K562 (cell line): Measurements from ENCODE around the gene PLCB4. TPM values are rescaled to one million over a fixed set of nuclear protein-coding genes. Genes with fewer than 3 reads are reported as not detected.

Experiments used
- ATAC-seq: fragments of 200-7000 bp; cut with Tn5 transposase; 3 replicates; pipeline ENCODE4 v1.9.1; 2020; ENCODE audit warnings: moderate library complexity
- BruUV-seq: library from RNA; stranded (reverse); fragments of 400-500 nt; replicated peaks from 2 replicates; lab custom pipeline; 2021; lab: Mats Ljungman, UMichigan
- CTCF ChIA-PET: fragments of 300-600 bp; formaldehyde crosslinking; extraction: SDS; loops from one replicate; lab custom pipeline; 2021; ENCODE audit warnings: low intra/inter-chr PET ratio; lab: Yijun Ruan, JAX
- POLR2A ChIA-PET: fragments of 300-600, 350-650 bp; sonication (Branson Sonifier 250); formaldehyde crosslinking; extraction: SDS; loops from one replicate; lab custom pipeline; 2021; ENCODE audit warnings: antibody characterized with exemption, inconsistent platforms; lab: Yijun Ruan, JAX
- DNase-seq, 4 experiments: peaks; one replicate each; pipeline versions ENCODE4 v3.0.0 to v3.0.0-alpha.2; 2011 to 2018; ENCODE audit warnings: low spot score in 3 of 4, mixed read lengths in 3 of 4; ENCODE audit errors: extremely low read depth in 1 of 4
- FAIRE-seq: peaks from 2 replicates; lab custom pipeline; 2011; peaks lifted over from hg19 to GRCh38; lab: Jason Lieb, UNC
- H2AFZ ChIP-seq: 2 replicates; pipeline ENCODE4 v1.6.0; 2011; ENCODE audit warnings: low read depth, low read length, control low read depth, inconsistent platforms
- H3K27ac ChIP-seq: fragments of 200-600 bp; 3 replicates; pipeline ENCODE4 v1.8.0; 2011; ENCODE audit warnings: low read depth, mild to moderate bottlenecking, control low read depth, inconsistent platforms, low read length, moderate library complexity, mixed read lengths; ENCODE audit errors: extremely low read depth
- H3K27me3 ChIP-seq, 2 experiments: fragments of 300-600 bp in 1 of 2; 2 replicates in 1 of 2; 3 replicates in 1 of 2; pipeline versions ENCODE4 v1.6.0 to v1.8.0; 2011; ENCODE audit warnings: inconsistent platforms in 2 of 2, low read length in 2 of 2, mild to moderate bottlenecking in 1 of 2, mixed read lengths in 1 of 2, moderate library complexity in 1 of 2; ENCODE audit not compliant: control insufficient read depth in 2 of 2, insufficient read depth in 2 of 2
- H3K36me3 ChIP-seq: fragments of 300-600 bp; 3 replicates; pipeline ENCODE4 v1.8.0; 2011; ENCODE audit warnings: mild to moderate bottlenecking, low read length, inconsistent platforms; ENCODE audit not compliant: control insufficient read depth, insufficient read depth
- H3K4me1 ChIP-seq, 2 experiments: fragments of 200-600 bp in 1 of 2; replicated peaks in 1 of 2; 2 replicates in 1 of 2; 3 replicates in 1 of 2; pipeline versions ENCODE4 v1.5.1 to v1.8.0; 2011; ENCODE audit warnings: inconsistent platforms in 2 of 2, low read length in 2 of 2, mild to moderate bottlenecking in 1 of 2, mixed read lengths in 1 of 2, moderate library complexity in 1 of 2; ENCODE audit not compliant: control insufficient read depth in 2 of 2, insufficient read depth in 2 of 2
- H3K4me2 ChIP-seq: 2 replicates; pipeline ENCODE4 v1.6.1; 2011; ENCODE audit warnings: low read length, control low read depth, inconsistent platforms, mixed read lengths; ENCODE audit not compliant: insufficient read depth
- H3K4me3 ChIP-seq: fragments of 200-600 bp; sonication (generic), shearing (Covaris generic); 2 replicates; pipeline ENCODE4 v1.5.1; 2016; ENCODE audit warnings: control low read depth, inconsistent platforms
- H3K79me2 ChIP-seq: fragments of 200-600 bp; 3 replicates; pipeline ENCODE4 v1.8.0; 2011; ENCODE audit warnings: low read length, inconsistent platforms; ENCODE audit not compliant: control insufficient read depth, insufficient read depth
- H3K9ac ChIP-seq, 2 experiments: 2 replicates each; pipeline versions ENCODE4 v1.6.0 to v1.6.1; 2011; ENCODE audit warnings: low read depth in 2 of 2, low read length in 2 of 2, control low read depth in 1 of 2, inconsistent platforms in 1 of 2, mild to moderate bottlenecking in 1 of 2, mixed read lengths in 1 of 2; ENCODE audit not compliant: insufficient read depth in 1 of 2
- H3K9me1 ChIP-seq: one replicate; pipeline ENCODE4 v1.6.0; 2011; ENCODE audit warnings: inconsistent platforms, mild to moderate bottlenecking, low read length, moderate library complexity; ENCODE audit not compliant: control insufficient read depth, insufficient read depth
- H3K9me3 ChIP-seq: replicated peaks from 2 replicates; pipeline ENCODE4 v1.5.1; 2011; ENCODE audit warnings: low read depth, low read length, inconsistent platforms; ENCODE audit not compliant: control insufficient read depth, insufficient read depth
- H4K20me1 ChIP-seq: replicated peaks from 2 replicates; pipeline ENCODE4 v1.6.1; 2011; ENCODE audit warnings: low read length, inconsistent platforms, mixed read lengths; ENCODE audit not compliant: control insufficient read depth, insufficient read depth
- BRF1 ChIP-seq: IDR thresholded peaks from 3 replicates; pipeline ENCODE4 v1.6.1; 2011; ENCODE audit warnings: borderline replicate concordance, mild to moderate bottlenecking; ENCODE audit not compliant: insufficient read length; ENCODE audit errors: extremely low read depth
- CSDE1 ChIP-seq, 2 experiments: fragments of 450-650 bp; IDR thresholded peaks; 2 replicates each; pipeline ENCODE4 v1.6.1; 2016; ENCODE audit warnings: mild to moderate bottlenecking in 1 of 2
- CTBP1 ChIP-seq: fragments of 450-650 bp; IDR thresholded peaks from 2 replicates; pipeline ENCODE4 v1.6.1; 2016; ENCODE audit warnings: borderline replicate concordance
- TCF7 ChIP-seq: sonication (generic); IDR thresholded peaks from 2 replicates; pipeline ENCODE4 v1.6.1; 2016; ENCODE audit warnings: antibody characterized with exemption, borderline replicate concordance
- TSC22D4 ChIP-seq: fragments of 450-650 bp; IDR thresholded peaks from 2 replicates; pipeline ENCODE4 v1.6.1; 2016; ENCODE audit warnings: missing genetic modification characterization, missing biosample characterization, control low read depth
- ZNF57 ChIP-seq: fragments of 450-650 bp; formaldehyde crosslinking; IDR thresholded peaks from 2 replicates; pipeline ENCODE4 v1.4.0; 2020; ENCODE audit warnings: mild to moderate bottlenecking, moderate library complexity
- WGBS: fragments of 100-300 bp; shearing (Covaris generic); methylation state at CpG from one replicate; pipeline ENCODE4 v1.1.6; 2016; ENCODE audit warnings: low coverage, mixed read lengths; ENCODE audit not compliant: insufficient coverage; ENCODE audit errors: missing lambda C conversion rate; 5-methylcytosine and 5-hydroxymethylcytosine counted together
- in situ Hi-C: fragments of 300-500 bp; cut with MboI; formaldehyde crosslinking; loops from 4 replicates; pipeline ENCODE4 v1.15.0; 2018; ENCODE audit warnings: inconsistent platforms, mixed read lengths
- intact Hi-C: fragments of 100-400 bp; cut with micrococcal nuclease; formaldehyde crosslinking; loops from 2 replicates; pipeline ENCODE4 v1.14.2; 2022
- polyA plus RNA-seq, 8 experiments: library from polyadenylated mRNA; depleted of rRNA in 4 of 8; stranded (reverse) in 5 of 8; unstranded in 3 of 8; fragments of >200 nt; fragmentation: Nextera tagmentation in 2 of 8; fragmentation: Illumina TruSeq in 1 of 8; extraction: Ambion mirVana in 2 of 8; extraction: Trizol in 1 of 8; gene quantifications; 2 replicates each; pipeline versions ENCODE4 v1.2.1 to v1.2.3, GENCODE V29; 2011 to 2014; ENCODE audit warnings: inconsistent platforms in 1 of 8, missing spikeins in 1 of 8
- total RNA-seq, 7 experiments: library from RNA; depleted of rRNA in 6 of 7; stranded (reverse); fragments of >200 nt in 6 of 7; fragmentation: Illumina TruSeq in 2 of 7; extraction: Trizol in 2 of 7; gene quantifications; 2 replicates each; pipeline versions ENCODE4 v1.2.1 to v1.2.3, GENCODE V29; 2011 to 2021; ENCODE audit warnings: low replicate concordance in 1 of 7
- TF ChIP-seq, protein P1 (sequence below): sonication (generic); formaldehyde crosslinking; IDR thresholded peaks from 2 replicates; pipeline ENCODE4 v1.8.0; 2022; ENCODE audit warnings: mild to moderate bottlenecking, missing genetic modification reagents
- TF ChIP-seq, protein P2 (sequence below): fragments of 250-450 bp; sonication (Bioruptor Pico); IDR thresholded peaks from 2 replicates; pipeline ENCODE4 v1.5.0; 2021; ENCODE audit warnings: mild to moderate bottlenecking, borderline replicate concordance
- TF ChIP-seq, protein P3 (sequence below): IDR thresholded peaks from 3 replicates; pipeline ENCODE4 v1.6.1; 2011; ENCODE audit warnings: borderline replicate concordance, mild to moderate bottlenecking, moderate library complexity; ENCODE audit not compliant: insufficient read length; ENCODE audit errors: extremely low read depth
- TF ChIP-seq, protein P4 (sequence below), 2 experiments: fragments of 450-650 bp; conservative IDR thresholded peaks; 2 replicates each; pipeline ENCODE4 v1.6.1; 2017; ENCODE audit warnings: mild to moderate bottlenecking in 2 of 2, moderate library complexity in 2 of 2

Gene PLCB4
- total and polyA plus RNA-seq, 9 of the 15 experiments (the other 6 are each of a cell fraction or from before 2014, with no cell fraction given), result 0.20 to 2.9 (median 0.52) TPM

DNA sequence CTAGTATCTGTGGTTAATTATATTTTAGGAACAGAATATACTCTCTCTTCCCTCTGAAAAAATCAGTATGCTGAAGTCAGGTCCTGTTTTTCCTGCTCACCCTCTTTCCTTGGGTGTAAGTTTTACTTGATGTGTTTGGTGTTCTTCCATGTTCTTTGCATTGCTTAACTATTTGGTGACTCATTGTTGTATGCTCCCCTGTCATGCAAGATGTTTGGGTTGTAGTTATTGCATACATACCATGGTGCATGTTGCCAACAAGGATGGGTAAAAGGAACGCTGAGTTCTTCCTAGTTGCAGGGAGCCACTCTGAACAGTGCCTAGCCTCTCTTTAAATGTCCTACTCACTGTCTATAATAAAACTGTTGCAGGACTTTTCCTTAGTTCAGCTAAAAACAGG lies 237.6 kb downstream of the PLCB4 start:
- H3K4me3 ChIP-seq, result no peak overlapping the region
- in situ Hi-C loops, result no loop called here
- H3K4me1 ChIP-seq, result no peaks in the 10 kb centered on the region; a peak in 1 of 5 replicates
- no peaks in the 10 kb centered on the region for H3K9me1 ChIP-seq
- ATAC-seq (no peak), DNase-seq (no peak), FAIRE-seq (no peak)
- POLR2A ChIA-PET, result no interaction called here
- H3K27ac ChIP-seq, result no peak overlapping the region
- no peak overlapping the region for H2AFZ ChIP-seq
- BruUV-seq, result no TSS peak
- CTCF ChIA-PET, result no interaction called here
- H3K9me3 ChIP-seq, result no peaks in the 10 kb centered on the region
- no peaks in the 10 kb centered on the region for H3K36me3 ChIP-seq
- H3K9ac ChIP-seq, result no peak overlapping the region
- H3K79me2 ChIP-seq, result no peaks in the 10 kb centered on the region
- H4K20me1 ChIP-seq, result no peaks in the 10 kb centered on the region
- 0% methylated on average over 1 of the region's 1 CpG for WGBS
- H3K4me2 ChIP-seq, result no peak overlapping the region
- intact Hi-C loops, result no loop called here
- H3K27me3 ChIP-seq, result no peaks in the 10 kb centered on the region
- TF ChIP-seq CTBP1, result no peak
- no peak for TF ChIP-seq ZNF57 (CRISPR knock-in tag)
- TF ChIP-seq BRF1, result no peak
- no peak for TF ChIP-seq CSDE1 (IDR thresholded peaks at IDR 0.05)
- TF ChIP-seq, protein P1, sequence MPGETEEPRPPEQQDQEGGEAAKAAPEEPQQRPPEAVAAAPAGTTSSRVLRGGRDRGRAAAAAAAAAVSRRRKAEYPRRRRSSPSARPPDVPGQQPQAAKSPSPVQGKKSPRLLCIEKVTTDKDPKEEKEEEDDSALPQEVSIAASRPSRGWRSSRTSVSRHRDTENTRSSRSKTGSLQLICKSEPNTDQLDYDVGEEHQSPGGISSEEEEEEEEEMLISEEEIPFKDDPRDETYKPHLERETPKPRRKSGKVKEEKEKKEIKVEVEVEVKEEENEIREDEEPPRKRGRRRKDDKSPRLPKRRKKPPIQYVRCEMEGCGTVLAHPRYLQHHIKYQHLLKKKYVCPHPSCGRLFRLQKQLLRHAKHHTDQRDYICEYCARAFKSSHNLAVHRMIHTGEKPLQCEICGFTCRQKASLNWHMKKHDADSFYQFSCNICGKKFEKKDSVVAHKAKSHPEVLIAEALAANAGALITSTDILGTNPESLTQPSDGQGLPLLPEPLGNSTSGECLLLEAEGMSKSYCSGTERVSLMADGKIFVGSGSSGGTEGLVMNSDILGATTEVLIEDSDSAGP, result no peak
- TF ChIP-seq, protein P2, sequence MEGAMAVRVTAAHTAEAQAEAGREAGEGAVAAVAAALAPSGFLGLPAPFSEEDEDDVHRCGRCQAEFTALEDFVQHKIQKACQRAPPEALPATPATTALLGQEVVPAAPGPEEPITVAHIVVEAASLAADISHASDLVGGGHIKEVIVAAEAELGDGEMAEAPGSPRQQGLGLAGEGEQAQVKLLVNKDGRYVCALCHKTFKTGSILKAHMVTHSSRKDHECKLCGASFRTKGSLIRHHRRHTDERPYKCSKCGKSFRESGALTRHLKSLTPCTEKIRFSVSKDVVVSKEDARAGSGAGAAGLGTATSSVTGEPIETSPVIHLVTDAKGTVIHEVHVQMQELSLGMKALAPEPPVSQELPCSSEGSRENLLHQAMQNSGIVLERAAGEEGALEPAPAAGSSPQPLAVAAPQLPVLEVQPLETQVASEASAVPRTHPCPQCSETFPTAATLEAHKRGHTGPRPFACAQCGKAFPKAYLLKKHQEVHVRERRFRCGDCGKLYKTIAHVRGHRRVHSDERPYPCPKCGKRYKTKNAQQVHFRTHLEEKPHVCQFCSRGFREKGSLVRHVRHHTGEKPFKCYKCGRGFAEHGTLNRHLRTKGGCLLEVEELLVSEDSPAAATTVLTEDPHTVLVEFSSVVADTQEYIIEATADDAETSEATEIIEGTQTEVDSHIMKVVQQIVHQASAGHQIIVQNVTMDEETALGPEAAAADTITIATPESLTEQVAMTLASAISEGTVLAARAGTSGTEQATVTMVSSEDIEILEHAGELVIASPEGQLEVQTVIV, result no peak
- TF ChIP-seq, protein P3, sequence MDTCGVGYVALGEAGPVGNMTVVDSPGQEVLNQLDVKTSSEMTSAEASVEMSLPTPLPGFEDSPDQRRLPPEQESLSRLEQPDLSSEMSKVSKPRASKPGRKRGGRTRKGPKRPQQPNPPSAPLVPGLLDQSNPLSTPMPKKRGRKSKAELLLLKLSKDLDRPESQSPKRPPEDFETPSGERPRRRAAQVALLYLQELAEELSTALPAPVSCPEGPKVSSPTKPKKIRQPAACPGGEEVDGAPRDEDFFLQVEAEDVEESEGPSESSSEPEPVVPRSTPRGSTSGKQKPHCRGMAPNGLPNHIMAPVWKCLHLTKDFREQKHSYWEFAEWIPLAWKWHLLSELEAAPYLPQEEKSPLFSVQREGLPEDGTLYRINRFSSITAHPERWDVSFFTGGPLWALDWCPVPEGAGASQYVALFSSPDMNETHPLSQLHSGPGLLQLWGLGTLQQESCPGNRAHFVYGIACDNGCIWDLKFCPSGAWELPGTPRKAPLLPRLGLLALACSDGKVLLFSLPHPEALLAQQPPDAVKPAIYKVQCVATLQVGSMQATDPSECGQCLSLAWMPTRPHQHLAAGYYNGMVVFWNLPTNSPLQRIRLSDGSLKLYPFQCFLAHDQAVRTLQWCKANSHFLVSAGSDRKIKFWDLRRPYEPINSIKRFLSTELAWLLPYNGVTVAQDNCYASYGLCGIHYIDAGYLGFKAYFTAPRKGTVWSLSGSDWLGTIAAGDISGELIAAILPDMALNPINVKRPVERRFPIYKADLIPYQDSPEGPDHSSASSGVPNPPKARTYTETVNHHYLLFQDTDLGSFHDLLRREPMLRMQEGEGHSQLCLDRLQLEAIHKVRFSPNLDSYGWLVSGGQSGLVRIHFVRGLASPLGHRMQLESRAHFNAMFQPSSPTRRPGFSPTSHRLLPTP, result no peak
- TF ChIP-seq, protein P4, sequence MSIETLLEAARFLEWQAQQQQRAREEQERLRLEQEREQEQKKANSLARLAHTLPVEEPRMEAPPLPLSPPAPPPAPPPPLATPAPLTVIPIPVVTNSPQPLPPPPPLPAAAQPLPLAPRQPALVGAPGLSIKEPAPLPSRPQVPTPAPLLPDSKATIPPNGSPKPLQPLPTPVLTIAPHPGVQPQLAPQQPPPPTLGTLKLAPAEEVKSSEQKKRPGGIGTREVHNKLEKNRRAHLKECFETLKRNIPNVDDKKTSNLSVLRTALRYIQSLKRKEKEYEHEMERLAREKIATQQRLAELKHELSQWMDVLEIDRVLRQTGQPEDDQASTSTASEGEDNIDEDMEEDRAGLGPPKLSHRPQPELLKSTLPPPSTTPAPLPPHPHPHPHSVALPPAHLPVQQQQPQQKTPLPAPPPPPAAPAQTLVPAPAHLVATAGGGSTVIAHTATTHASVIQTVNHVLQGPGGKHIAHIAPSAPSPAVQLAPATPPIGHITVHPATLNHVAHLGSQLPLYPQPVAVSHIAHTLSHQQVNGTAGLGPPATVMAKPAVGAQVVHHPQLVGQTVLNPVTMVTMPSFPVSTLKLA (conservative IDR thresholded peaks at IDR 0.05), result no peak
- no peak for TF ChIP-seq TCF7
- TF ChIP-seq TSC22D4 (tag), result no peak
